ENCODE measurements around the gene PDGFA. TPM values are rescaled to one million over a fixed set of nuclear protein-coding genes. Genes with fewer than 3 reads are reported as not detected.
A peak's percentile ranks its signal among the peaks of the same experiment; 100 is the strongest.

The PDGFA gene
- total RNA-seq, 1 donor from 2014 or later, result 0.85 TPM

DNA sequence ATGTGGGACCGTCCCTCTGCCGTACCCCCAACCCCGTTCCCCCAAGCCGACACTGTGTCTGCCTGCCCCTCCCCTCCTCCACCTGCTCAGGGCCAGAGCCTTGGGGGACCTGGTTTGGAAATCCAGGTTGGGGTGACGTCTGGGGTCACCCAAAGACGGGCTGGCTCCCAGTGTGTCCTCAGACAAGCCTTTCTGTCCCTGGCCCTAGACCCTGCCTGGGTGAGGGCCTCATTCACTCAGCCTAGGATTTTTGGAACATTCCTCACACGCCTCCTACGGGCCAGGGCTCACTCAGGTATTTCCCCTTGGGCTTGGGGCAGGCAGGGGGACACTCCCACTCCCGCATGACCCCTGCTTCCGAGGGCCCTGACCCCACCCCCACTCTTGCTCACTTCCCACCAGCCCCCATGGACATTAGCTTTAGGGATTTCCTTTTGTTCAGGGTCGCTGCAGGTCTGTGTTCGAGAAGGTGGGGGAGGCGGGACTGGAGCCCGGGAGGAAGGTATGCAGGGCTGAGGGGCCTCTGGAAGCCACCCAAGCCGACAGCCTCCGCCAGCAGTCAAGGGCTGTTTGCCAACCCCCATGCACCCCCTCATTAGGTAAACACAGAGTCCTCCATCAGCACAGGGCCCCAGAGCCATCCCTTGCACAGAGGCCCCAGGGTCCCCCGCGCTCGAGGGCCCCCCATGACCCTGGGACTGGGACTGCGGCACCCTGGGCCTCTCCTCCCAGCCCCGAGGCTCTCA, 35.1 kb downstream of the PDGFA start:
- H3K4me3 Mint-ChIP-seq (ENCODE audit: unreplicated experiment), result no peak overlapping the region
- peaks cover 9% of the 10 kb centered on the region for H3K27me3 Mint-ChIP-seq (ENCODE audit: unreplicated experiment)
- no peaks in the 10 kb centered on the region for H3K4me1 Mint-ChIP-seq (ENCODE audit: unreplicated experiment)
- peaks cover 11% of the 10 kb centered on the region for H3K36me3 Mint-ChIP-seq (ENCODE audit: low read depth, unreplicated experiment)
- no peak for TF ChIP-seq CTCF (IDR thresholded peaks at IDR 0.05; ENCODE audit: unreplicated experiment)
- no peak for DNase-seq (ENCODE audit: low spot score)
- H3K9me3 Mint-ChIP-seq (ENCODE audit: unreplicated experiment), result peaks cover 4% of the 10 kb centered on the region
- no peak overlapping the region for H3K27ac Mint-ChIP-seq (ENCODE audit: unreplicated experiment)

GRCh38 chr7:483656-484355, 35.8 kb downstream of the PDGFA start:
- H3K9me3 Mint-ChIP-seq (ENCODE audit: unreplicated experiment), result peaks cover 4% of the 10 kb centered on the region
- no peak for TF ChIP-seq CTCF (IDR thresholded peaks at IDR 0.05; ENCODE audit: unreplicated experiment)
- H3K4me1 Mint-ChIP-seq (ENCODE audit: unreplicated experiment), result no peaks in the 10 kb centered on the region
- H3K4me3 Mint-ChIP-seq (ENCODE audit: unreplicated experiment), result no peak overlapping the region
- no peak overlapping the region for H3K27ac Mint-ChIP-seq (ENCODE audit: unreplicated experiment)
- peaks cover 11% of the 10 kb centered on the region for H3K36me3 Mint-ChIP-seq (ENCODE audit: low read depth, unreplicated experiment)
- no peak for DNase-seq (ENCODE audit: low spot score)
- peaks cover 9% of the 10 kb centered on the region for H3K27me3 Mint-ChIP-seq (ENCODE audit: unreplicated experiment)

DNA sequence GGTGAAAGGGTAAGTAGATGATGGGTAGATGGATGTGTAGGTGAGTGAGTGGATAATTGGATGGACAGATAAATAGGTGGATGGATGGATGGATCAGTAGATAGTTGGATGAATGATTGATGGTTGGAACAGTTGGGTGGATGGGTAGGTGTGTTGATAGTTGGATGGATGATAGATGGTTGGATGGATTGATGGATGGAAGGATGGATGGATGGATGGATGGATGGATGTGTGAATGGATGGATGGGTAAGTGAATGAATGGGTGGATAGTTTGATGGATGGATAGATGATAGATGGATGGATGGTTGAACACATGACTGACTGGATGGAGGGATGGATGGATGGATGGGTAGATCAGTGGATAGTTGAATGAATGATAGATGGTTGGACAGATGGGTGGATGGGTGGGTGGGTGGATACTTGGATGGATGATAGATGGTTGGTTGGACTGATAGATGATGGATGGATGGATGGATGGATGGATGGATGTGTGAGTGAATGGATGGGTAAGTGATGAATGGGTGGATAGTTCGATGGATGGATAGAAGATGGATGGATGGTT, 37.0 kb downstream of the PDGFA start:
- H3K9me3 Mint-ChIP-seq (ENCODE audit: unreplicated experiment), result peaks cover 4% of the 10 kb centered on the region
- H3K4me3 Mint-ChIP-seq (ENCODE audit: unreplicated experiment), result peak overlapping the region; percentile 0
- no peak overlapping the region for H3K27ac Mint-ChIP-seq (ENCODE audit: unreplicated experiment)
- peaks cover 11% of the 10 kb centered on the region for H3K36me3 Mint-ChIP-seq (ENCODE audit: low read depth, unreplicated experiment)
- no peak for DNase-seq (ENCODE audit: low spot score)
- H3K27me3 Mint-ChIP-seq (ENCODE audit: unreplicated experiment), result peaks cover 9% of the 10 kb centered on the region
- TF ChIP-seq CTCF (IDR thresholded peaks at IDR 0.05; ENCODE audit: unreplicated experiment), result no peak
- no peaks in the 10 kb centered on the region for H3K4me1 Mint-ChIP-seq (ENCODE audit: unreplicated experiment)

DNA sequence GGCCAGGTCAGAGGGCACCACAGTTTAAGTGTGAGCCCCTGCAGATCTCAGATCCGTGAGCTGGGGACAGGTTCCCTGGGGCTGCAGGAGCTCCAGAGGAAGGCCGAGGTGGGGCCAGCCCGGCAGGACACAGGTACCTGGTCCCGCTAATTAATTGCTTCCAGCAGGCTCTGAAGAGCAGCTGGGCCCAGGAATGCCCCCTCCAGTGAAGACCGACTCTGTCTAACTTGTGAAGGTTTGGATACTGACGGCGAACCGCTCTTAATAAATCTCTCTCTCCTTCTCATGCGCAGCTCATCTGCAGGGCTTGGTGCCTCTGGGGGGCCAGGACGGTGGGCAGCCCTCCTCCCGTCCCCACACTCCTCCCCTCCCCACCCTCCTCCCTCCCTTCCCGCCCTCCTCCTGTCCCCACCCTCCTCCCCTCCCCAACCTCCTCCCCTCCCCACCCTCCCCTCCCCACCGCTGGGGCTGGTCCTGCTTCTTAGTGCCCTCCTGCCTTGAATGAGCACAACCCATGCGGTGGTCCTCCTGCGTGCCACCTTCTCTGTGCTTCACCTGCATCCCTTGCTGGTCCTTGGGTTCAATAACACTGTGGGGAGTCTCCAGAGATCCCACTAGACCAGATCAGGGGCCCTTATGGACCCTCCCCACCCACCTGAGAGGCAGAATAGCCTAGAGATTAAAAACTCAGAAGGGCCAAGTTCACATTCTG, 38.3 kb downstream of the PDGFA start:
- Mint-ChIP-seq H3K27me3 (ENCODE audit: unreplicated experiment) (peaks cover 11% of the 10 kb centered on the region), H3K27ac (ENCODE audit: unreplicated experiment) (no peak overlapping the region), H3K9me3 (ENCODE audit: unreplicated experiment) (peaks cover 4% of the 10 kb centered on the region), H3K36me3 (ENCODE audit: low read depth, unreplicated experiment) (peaks cover 11% of the 10 kb centered on the region), H3K4me3 (ENCODE audit: unreplicated experiment) (no peak overlapping the region), H3K4me1 (ENCODE audit: unreplicated experiment) (no peaks in the 10 kb centered on the region)
- TF ChIP-seq CTCF (IDR thresholded peaks at IDR 0.05; ENCODE audit: unreplicated experiment), result no peak
- no peak for DNase-seq (ENCODE audit: low spot score)

All from endothelial cell (in vitro differentiated cells).